ENCODE data around the gene WDR48. TPM values are rescaled to one million over a fixed set of nuclear protein-coding genes. Genes with fewer than 3 reads are reported as not detected.

WDR48 gene
- total and polyA plus RNA-seq, 12 donors: 8.0 to 37.2 (median 28.7) TPM

- no peak for TF ChIP-seq CTCF (IDR thresholded peaks at IDR 0.05)
- no peaks in the 10 kb centered on the region for H3K9me3 ChIP-seq
- peaks cover 2 to 21% (median 11%) of the 10 kb centered on the region in 9 donors for H3K4me1 ChIP-seq
- ATAC-seq (no peak), DNase-seq (no peak)
- H3K27me3 ChIP-seq: no peaks in the 10 kb centered on the region
- H3K4me3 ChIP-seq: no peak overlapping the region
- intact Hi-C loops (cut with DNase I): loop anchor here in 3 of 10 donors (10.0 kb wide), 1 partner anchor 55 kb away; no protein-coding TSS in a partner anchor
- H3K27ac ChIP-seq: no peak overlapping the region
- WGBS, 2 donors: 95 to 97% methylated on average over 6 of the region's 6 CpGs
- peaks cover 0 to 7% (median 0%) of the 10 kb centered on the region in 9 donors for H3K36me3 ChIP-seq
Measured at GRCh38 chr3:39130026-39130425, 78.2 kb downstream of the WDR48 start.

DNA sequence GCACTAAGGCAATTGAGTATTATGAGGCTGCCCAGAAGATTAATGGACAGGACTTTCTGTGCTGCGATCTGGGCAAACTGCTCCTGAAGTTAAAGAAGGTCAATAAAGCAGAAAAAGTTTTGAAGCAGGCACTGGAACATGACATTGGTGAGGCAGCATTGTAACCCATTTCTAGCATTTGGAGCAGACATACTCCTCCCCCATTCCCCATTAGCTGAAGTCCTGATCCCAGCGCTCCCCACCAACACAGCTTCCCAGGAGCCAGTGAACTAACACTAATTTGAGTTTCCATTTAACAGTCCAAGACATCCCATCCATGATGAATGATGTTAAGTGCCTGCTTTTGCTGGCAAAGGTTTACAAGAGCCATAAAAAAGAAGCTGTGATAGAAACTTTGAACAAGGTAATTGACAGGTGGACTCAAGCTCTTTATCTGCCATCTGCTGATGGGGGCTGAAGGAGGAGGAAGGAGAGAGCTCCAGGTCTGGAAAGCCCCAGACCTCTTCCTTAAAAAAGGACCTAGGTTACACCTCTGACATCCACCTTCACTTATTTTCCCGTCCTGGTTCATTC, 79.0 kb downstream of the WDR48 start:
- TF ChIP-seq CTCF (IDR thresholded peaks at IDR 0.05): no peak
- Histone ChIP-seq H3K4me3 (no peak overlapping the region), H3K36me3 (peaks cover 0 to 7% (median 0%) of the 10 kb centered on the region in 9 donors), H3K27ac (no peak overlapping the region), H3K9me3 (no peaks in the 10 kb centered on the region), H3K27me3 (no peaks in the 10 kb centered on the region), H3K4me1 (peaks cover 7 to 28% (median 19%) of the 10 kb centered on the region in 9 donors)
- intact Hi-C loops (cut with DNase I): loop anchor here in 3 of 10 donors (10.0 kb wide), 1 partner anchor 54 kb away; no protein-coding TSS in a partner anchor
- WGBS, 2 donors: 89 to 90% methylated on average over 3 of the region's 3 CpGs
- DNase-seq (no peak), ATAC-seq (no peak)

DNA sequence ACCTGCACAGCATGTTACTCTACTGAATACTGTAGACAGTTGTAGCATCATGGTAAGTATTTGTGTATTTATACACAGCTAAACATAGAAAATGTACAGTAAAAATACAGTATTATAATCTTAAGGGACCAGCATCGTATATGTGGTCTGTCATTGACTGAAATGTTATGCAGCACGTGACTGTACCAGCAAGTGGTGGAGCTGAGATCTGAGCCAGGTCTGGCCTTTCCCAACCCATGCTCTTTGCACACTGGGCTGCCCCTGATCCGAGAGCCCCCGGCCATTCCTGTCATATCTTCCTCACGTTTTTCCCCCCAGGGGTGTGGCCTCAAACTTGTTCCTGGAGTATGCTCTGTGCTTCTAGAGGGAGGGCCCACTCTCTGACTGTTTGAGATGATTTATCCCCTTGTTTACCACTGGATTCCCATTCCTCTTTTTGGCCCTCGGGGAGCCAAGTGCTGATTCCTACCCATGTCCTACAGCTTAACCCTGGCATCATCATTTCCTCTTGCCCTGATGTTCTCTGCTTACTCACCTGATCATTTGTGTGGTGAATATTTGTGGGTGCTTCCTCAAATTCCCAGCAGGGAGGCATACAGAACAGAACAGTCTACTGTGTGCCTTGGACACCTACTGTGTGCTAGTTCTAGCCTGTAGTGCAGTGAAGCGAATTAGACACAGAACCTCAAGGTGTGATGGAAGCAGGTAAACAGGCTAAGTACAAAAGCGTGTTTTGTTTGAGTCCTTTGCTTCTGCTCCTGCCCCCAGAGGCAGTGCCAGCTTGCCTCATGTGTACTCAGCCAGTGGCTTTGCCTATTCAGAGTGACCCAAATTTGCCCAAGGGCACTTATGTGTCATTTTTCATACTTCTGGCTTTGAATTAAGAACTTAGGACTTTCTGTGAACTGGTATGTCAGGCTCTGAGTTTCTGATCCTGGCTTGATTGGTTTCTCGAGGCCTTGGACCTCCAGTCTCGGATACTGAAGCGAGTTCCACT, 80.6 kb downstream of the WDR48 start:
- DNase-seq: no peak
- Histone ChIP-seq H3K4me3 (no peak overlapping the region), H3K27me3 (no peaks in the 10 kb centered on the region), H3K36me3 (peaks cover 0 to 14% (median 0%) of the 10 kb centered on the region in 9 donors), H3K9me3 (no peaks in the 10 kb centered on the region), H3K4me1 (peaks cover 8 to 35% (median 22%) of the 10 kb centered on the region in 9 donors), H3K27ac (no peak overlapping the region)
- TF ChIP-seq CTCF (IDR thresholded peaks at IDR 0.05): no peak
- no peak for ATAC-seq
- WGBS, 2 donors: 83 to 86% methylated on average over 11 of the region's 11 CpGs
- intact Hi-C loops (cut with DNase I): loop anchor here in 3 of 10 donors (10.0 kb wide), 1 partner anchor 52 kb away; no protein-coding TSS in a partner anchor

GRCh38 chr3:39133093-39133490, 81.3 kb downstream of the WDR48 start:
- 100% methylated on average over 1 of the region's 1 CpG for WGBS, 2 donors
- Histone ChIP-seq H3K27me3 (no peaks in the 10 kb centered on the region), H3K27ac (no peak overlapping the region), H3K4me3 (no peak overlapping the region), H3K9me3 (no peaks in the 10 kb centered on the region), H3K4me1 (peaks cover 8 to 35% (median 22%) of the 10 kb centered on the region in 9 donors), H3K36me3 (peaks cover 0 to 17% (median 0%) of the 10 kb centered on the region in 9 donors)
- no peak for ATAC-seq
- no peak for TF ChIP-seq CTCF (IDR thresholded peaks at IDR 0.05)
- intact Hi-C loops (cut with DNase I): loop anchor here in 3 of 10 donors (10.0 kb wide), 1 partner anchor 52 kb away; no protein-coding TSS in a partner anchor
- no peak for DNase-seq

Data from heart right ventricle (tissue), 16 donors.